ENCODE data around the gene PLXNB1. TPM values are rescaled to one million over a fixed set of nuclear protein-coding genes. Genes with fewer than 3 reads are reported as not detected.

The PLXNB1 gene
- total and polyA plus RNA-seq, 4 experiments from 2014 or later, result 0.48 to 5.0 (median 2.6) TPM; not detected in 1

DNA sequence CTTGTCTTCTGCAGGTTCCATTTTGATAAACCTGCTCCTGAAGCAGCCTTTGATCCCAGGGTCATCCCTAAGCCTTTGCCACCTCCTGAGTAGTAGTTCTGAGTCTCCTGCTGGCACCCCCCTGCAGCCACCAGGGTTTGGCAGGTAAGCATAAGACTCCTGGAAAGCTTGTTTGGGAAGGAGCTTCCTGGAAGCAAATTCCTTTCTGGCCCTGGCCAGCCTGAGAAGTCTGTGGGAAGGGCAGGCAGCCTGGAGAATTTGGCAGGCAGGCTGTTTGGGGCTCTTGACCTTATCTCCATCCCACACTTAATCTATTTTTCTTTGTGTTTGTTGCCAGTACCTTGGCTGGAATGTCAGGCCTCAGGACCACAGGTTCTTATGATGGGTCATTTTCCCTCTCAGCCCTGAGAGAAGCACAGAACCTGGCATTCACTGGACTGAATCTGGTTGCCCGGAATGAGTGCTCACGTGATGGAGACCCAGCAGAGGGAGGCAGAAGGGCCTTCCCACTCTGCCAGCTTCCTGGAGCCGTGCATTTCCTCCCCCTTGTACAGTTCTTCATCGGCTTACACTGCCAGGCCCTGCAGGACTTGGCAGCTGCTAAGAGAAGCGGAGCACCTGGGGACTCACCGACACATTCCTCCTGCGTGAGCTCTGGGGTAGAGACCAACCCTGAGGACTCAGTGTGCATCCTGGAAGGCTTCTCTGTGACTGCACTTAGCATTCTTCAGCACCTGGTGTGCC is 30.1 kb upstream of the PLXNB1 start:
- Histone ChIP-seq H3K27me3 (ENCODE audit: insufficient read depth, low read length) (no peaks in the 10 kb centered on the region), H3K4me3 (ENCODE audit: low read length in 2 of 2) (no peak overlapping the region), H3K36me3 (ENCODE audit: insufficient read depth, low read length) (peaks cover 31% of the 10 kb centered on the region), H3K9me3 (ENCODE audit: control insufficient read depth in 1 of 2, low read length in 2 of 2) (no peaks in the 10 kb centered on the region), H3K4me1 (ENCODE audit: insufficient read depth, low read length) (no peaks in the 10 kb centered on the region), H3K27ac (ENCODE audit: low read depth, low read length) (no peak overlapping the region)
- Mint-ChIP-seq H3K27ac (peak overlapping the region in 1 of 7 donors; percentile 60), H3K36me3 (peaks cover 15 to 37% of the 10 kb centered on the region in 2 donors), H3K9me3 (no peaks in the 10 kb centered on the region), H3K27me3 (no peaks in the 10 kb centered on the region), H3K4me3 (no peak overlapping the region), H3K4me1 (peaks cover 0 to 10% (median 6%) of the 10 kb centered on the region in 4 donors)
- ChIA-PET CTCF (ENCODE audit: partially characterized antibody) (interaction anchor here (1.0 to 5.9 kb wide), 2 partner anchors 24 to 48 kb away, joined by 4 to 31 read pairs; no protein-coding TSS in a partner anchor), POLR2A (ENCODE audit: partially characterized antibody) (interaction anchor here (0.7 kb wide), 1 partner anchor 19 kb away, joined by 3 read pairs; no protein-coding TSS in a partner anchor)
- DNase-seq, result no peak
- intact Hi-C loops (cut with micrococcal nuclease), result no loop called here

DNA sequence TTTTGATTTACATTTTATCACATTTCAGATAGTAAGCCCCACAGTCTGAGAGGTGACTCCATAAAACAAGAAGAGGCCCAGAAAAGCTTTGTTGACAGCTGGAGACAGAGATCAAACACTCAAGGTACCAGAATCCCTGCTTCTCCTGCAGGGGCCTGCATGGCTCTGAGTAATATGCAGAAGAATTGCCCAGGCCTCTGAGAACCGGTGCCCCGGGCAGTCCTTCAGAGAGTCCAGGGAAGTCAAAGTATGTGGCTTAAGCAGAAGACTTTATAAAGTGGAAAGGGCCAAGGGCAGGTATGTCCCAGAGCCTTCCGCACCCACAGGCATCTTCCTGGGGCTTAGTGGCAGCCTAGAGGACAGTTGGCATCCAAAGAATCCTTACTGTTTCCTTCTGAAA is 29.4 kb upstream of the PLXNB1 start:
- peaks cover 15 to 42% of the 10 kb centered on the region in 2 donors for H3K36me3 Mint-ChIP-seq
- no peak overlapping the region for H3K4me3 Mint-ChIP-seq
- H3K27ac Mint-ChIP-seq, result no peak overlapping the region
- CTCF ChIA-PET (ENCODE audit: partially characterized antibody), result interaction anchor here (1.0 to 5.9 kb wide), 2 partner anchors 23 to 48 kb away, joined by 4 to 31 read pairs; no protein-coding TSS in a partner anchor
- no peak for DNase-seq
- peaks cover 0 to 10% (median 6%) of the 10 kb centered on the region in 4 donors for H3K4me1 Mint-ChIP-seq
- Histone ChIP-seq H3K27me3 (ENCODE audit: insufficient read depth, low read length) (no peaks in the 10 kb centered on the region), H3K36me3 (ENCODE audit: insufficient read depth, low read length) (peaks cover 34% of the 10 kb centered on the region), H3K9me3 (ENCODE audit: control insufficient read depth in 1 of 2, low read length in 2 of 2) (no peaks in the 10 kb centered on the region), H3K4me3 (ENCODE audit: low read length in 2 of 2) (no peak overlapping the region), H3K4me1 (ENCODE audit: insufficient read depth, low read length) (no peaks in the 10 kb centered on the region), H3K27ac (ENCODE audit: low read depth, low read length) (no peak overlapping the region)
- intact Hi-C loops (cut with micrococcal nuclease), result no loop called here
- no peaks in the 10 kb centered on the region for H3K9me3 Mint-ChIP-seq
- H3K27me3 Mint-ChIP-seq, result no peaks in the 10 kb centered on the region
- POLR2A ChIA-PET (ENCODE audit: partially characterized antibody), result interaction anchor here (1.6 to 3.0 kb wide), 2 partner anchors 13 to 45 kb away, joined by 4 to 14 read pairs; partner anchors contain the start of genes ATRIP and SHISA5

GRCh38 chr3:48456456-48456855 is 26.6 kb upstream of the PLXNB1 start:
- no peaks in the 10 kb centered on the region for H3K27me3 Mint-ChIP-seq
- H3K4me3 Mint-ChIP-seq, result no peak overlapping the region
- intact Hi-C loops (cut with micrococcal nuclease), result no loop called here
- Histone ChIP-seq H3K36me3 (ENCODE audit: insufficient read depth, low read length) (peaks cover 47% of the 10 kb centered on the region), H3K4me3 (ENCODE audit: low read length in 2 of 2) (no peak overlapping the region), H3K27ac (ENCODE audit: low read depth, low read length) (no peak overlapping the region), H3K27me3 (ENCODE audit: insufficient read depth, low read length) (no peaks in the 10 kb centered on the region), H3K4me1 (ENCODE audit: insufficient read depth, low read length) (no peaks in the 10 kb centered on the region), H3K9me3 (ENCODE audit: control insufficient read depth in 1 of 2, low read length in 2 of 2) (no peaks in the 10 kb centered on the region)
- ChIA-PET CTCF (ENCODE audit: partially characterized antibody) (interaction anchor here (1.2 to 5.9 kb wide), 3 partner anchors 21 to 94 kb away, joined by 4 to 36 read pairs (median 31); no protein-coding TSS in a partner anchor), POLR2A (ENCODE audit: partially characterized antibody) (interaction anchor here (1.0 to 3.0 kb wide), 5 partner anchors 10 to 16 kb away, joined by 3 to 14 read pairs (median 4); partner anchors contain the start of genes ATRIP, CCDC51 and TMA7)
- H3K4me1 Mint-ChIP-seq, result peaks cover 0 to 10% (median 6%) of the 10 kb centered on the region in 4 donors
- no peak for DNase-seq
- H3K36me3 Mint-ChIP-seq, result peaks cover 26 to 61% of the 10 kb centered on the region in 2 donors
- no peaks in the 10 kb centered on the region for H3K9me3 Mint-ChIP-seq
- H3K27ac Mint-ChIP-seq, result peak overlapping the region in 1 of 7 donors; percentile 57

- intact Hi-C loops (cut with micrococcal nuclease), result no loop called here
- no peak overlapping the region for H3K27ac ChIP-seq (ENCODE audit: low read depth, low read length)
- no peaks in the 10 kb centered on the region for H3K27me3 ChIP-seq (ENCODE audit: insufficient read depth, low read length)
- H3K36me3 ChIP-seq (ENCODE audit: insufficient read depth, low read length), result peaks cover 26% of the 10 kb centered on the region
- Mint-ChIP-seq H3K4me3 (no peak overlapping the region), H3K4me1 (peaks cover 10 to 29% (median 19%) of the 10 kb centered on the region in 4 donors), H3K36me3 (peaks cover 17 to 42% of the 10 kb centered on the region in 2 donors), H3K27me3 (no peaks in the 10 kb centered on the region), H3K27ac (no peak overlapping the region), H3K9me3 (no peaks in the 10 kb centered on the region)
- no peaks in the 10 kb centered on the region for H3K9me3 ChIP-seq (ENCODE audit: control insufficient read depth in 1 of 2, low read length in 2 of 2)
- CTCF ChIA-PET (ENCODE audit: partially characterized antibody), result interaction anchor here (1.5 to 5.1 kb wide), 3 partner anchors 14 to 51 kb away, joined by 3 to 35 read pairs (median 6); no protein-coding TSS in a partner anchor
- H3K4me3 ChIP-seq (ENCODE audit: low read length in 2 of 2), result no peak overlapping the region
- DNase-seq, result no peak
- POLR2A ChIA-PET (ENCODE audit: partially characterized antibody), result interaction anchor here (1.7 to 2.5 kb wide), 2 partner anchors 11 to 21 kb away, joined by 5 to 7 read pairs; partner anchors contain the start of genes CCDC51 and TMA7
- peaks cover 13% of the 10 kb centered on the region for H3K4me1 ChIP-seq (ENCODE audit: insufficient read depth, low read length)
Observed at GRCh38 chr3:48451270-48451669, 21.4 kb upstream of the PLXNB1 start.

DNA sequence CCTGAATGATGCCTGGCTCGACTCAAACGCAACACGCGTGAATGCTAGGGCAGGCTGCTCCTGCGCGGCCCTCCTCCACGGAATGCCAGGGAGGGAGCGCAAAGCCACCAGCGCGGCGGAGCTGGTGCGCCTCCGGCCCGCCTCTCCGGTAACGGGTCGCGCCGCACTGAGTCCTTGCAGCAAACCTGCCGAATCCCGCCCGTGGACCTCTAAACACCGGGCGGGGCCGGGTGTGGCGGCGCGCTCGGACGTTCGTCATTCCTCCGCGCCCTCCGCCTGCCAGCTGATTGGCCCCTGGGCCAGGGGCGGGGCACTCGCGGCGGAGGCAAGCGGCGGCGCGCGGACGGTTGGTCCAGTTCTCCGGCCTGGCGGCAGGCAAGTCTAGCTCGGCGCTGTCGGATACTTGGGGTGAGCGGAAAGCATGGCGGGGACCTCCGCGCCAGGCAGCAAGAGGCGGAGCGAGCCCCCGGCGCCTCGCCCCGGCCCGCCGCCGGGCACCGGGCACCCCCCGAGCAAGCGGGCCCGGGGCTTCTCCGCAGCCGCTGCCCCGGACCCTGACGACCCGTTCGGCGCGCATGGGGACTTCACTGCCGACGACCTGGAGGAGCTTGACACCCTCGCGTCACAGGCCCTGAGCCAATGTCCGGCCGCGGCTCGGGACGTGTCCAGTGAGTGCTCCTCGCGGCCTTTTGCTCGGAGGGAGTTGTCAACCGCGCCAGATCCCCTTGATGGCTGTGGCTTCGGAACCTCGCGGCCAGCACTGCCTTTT is 16.7 kb upstream of the PLXNB1 start, which contains the start of gene ATRIP:
Gene ATRIP, plus strand, starts transcription at position 313 of the 769 bp plus-strand sequence. Its CDS starts 109 bp downstream, at position 422.
- H3K4me1 ChIP-seq (ENCODE audit: insufficient read depth, low read length), result peaks cover 30% of the 10 kb centered on the region
- ChIA-PET POLR2A (ENCODE audit: partially characterized antibody) (interaction anchor here (0.6 to 5.4 kb wide), 18 partner anchors 8 to 890 kb away, joined by 3 to 56 read pairs (median 6); partner anchors contain the start of genes CDC25A, PFKFB4 and PLXNB1), CTCF (ENCODE audit: partially characterized antibody) (interaction anchor here (1.0 to 5.0 kb wide), 9 partner anchors 7 to 103 kb away, joined by 3 to 87 read pairs (median 3); no protein-coding TSS in a partner anchor)
- H3K4me3 ChIP-seq (ENCODE audit: low read length in 2 of 2), result peak within 1 kb of the TSS; percentile 76 to 84
- peaks cover 31% of the 10 kb centered on the region for H3K36me3 ChIP-seq (ENCODE audit: insufficient read depth, low read length)
- Mint-ChIP-seq H3K36me3 (peaks cover 18 to 39% of the 10 kb centered on the region in 2 donors), H3K4me3 (peak within 1 kb of the TSS; percentile 83 to 96 (median 90)), H3K4me1 (peaks cover 22 to 49% (median 37%) of the 10 kb centered on the region in 4 donors), H3K27ac (peak within 1 kb of the TSS; percentile 91 to 97 (median 96)), H3K9me3 (peaks cover 0 to 3% (median 0%) of the 10 kb centered on the region in 8 donors), H3K27me3 (no peaks in the 10 kb centered on the region)
- H3K27ac ChIP-seq (ENCODE audit: low read depth, low read length), result peak within 1 kb of the TSS; percentile 68
- no peaks in the 10 kb centered on the region for H3K27me3 ChIP-seq (ENCODE audit: insufficient read depth, low read length)
- DNase-seq, result peak; percentile 79 to 86 (median 82)
- no peaks in the 10 kb centered on the region for H3K9me3 ChIP-seq (ENCODE audit: control insufficient read depth in 1 of 2, low read length in 2 of 2)
- intact Hi-C loops (cut with micrococcal nuclease), result loop anchor here (1.0 kb wide), 2 partner anchors 10 to 33 kb away; no protein-coding TSS in a partner anchor

- H3K36me3 Mint-ChIP-seq, result peaks cover 18 to 39% of the 10 kb centered on the region in 2 donors
- DNase-seq, result no peak
- peak overlapping the region; percentile 83 to 96 (median 90) for H3K4me3 Mint-ChIP-seq
- peak overlapping the region; percentile 91 to 97 (median 96) for H3K27ac Mint-ChIP-seq
- no peaks in the 10 kb centered on the region for H3K9me3 ChIP-seq (ENCODE audit: control insufficient read depth in 1 of 2, low read length in 2 of 2)
- H3K27me3 Mint-ChIP-seq, result no peaks in the 10 kb centered on the region
- no peaks in the 10 kb centered on the region for H3K27me3 ChIP-seq (ENCODE audit: insufficient read depth, low read length)
- POLR2A ChIA-PET (ENCODE audit: partially characterized antibody), result interaction anchor here (0.7 to 5.4 kb wide), 16 partner anchors 9 to 258 kb away, joined by 3 to 56 read pairs (median 6); partner anchors contain the start of genes CDC25A, PFKFB4 and PLXNB1
- H3K9me3 Mint-ChIP-seq, result peaks cover 0 to 3% (median 0%) of the 10 kb centered on the region in 8 donors
- peaks cover 36% of the 10 kb centered on the region for H3K4me1 ChIP-seq (ENCODE audit: insufficient read depth, low read length)
- CTCF ChIA-PET (ENCODE audit: partially characterized antibody), result interaction anchor here (1.0 to 5.0 kb wide), 9 partner anchors 8 to 104 kb away, joined by 3 to 87 read pairs (median 3); no protein-coding TSS in a partner anchor
- H3K36me3 ChIP-seq (ENCODE audit: insufficient read depth, low read length), result peaks cover 31% of the 10 kb centered on the region
- peak overlapping the region; percentile 48 to 84 for H3K4me3 ChIP-seq (ENCODE audit: low read length in 2 of 2)
- H3K4me1 Mint-ChIP-seq, result peaks cover 25 to 55% (median 41%) of the 10 kb centered on the region in 4 donors
- peak overlapping the region; percentile 68 for H3K27ac ChIP-seq (ENCODE audit: low read depth, low read length)
- intact Hi-C loops (cut with micrococcal nuclease), result loop anchor here (1.0 kb wide), 2 partner anchors 10 to 33 kb away; no protein-coding TSS in a partner anchor
Observed at GRCh38 chr3:48446043-48446424, 16.1 kb upstream of the PLXNB1 start.
